ENCODE measurements around the gene CYSTM1.

Gene CYSTM1

GRCh38 chr5:140174465-140175366 is at the start of gene CYSTM1:
Gene CYSTM1, plus strand, starts transcription at chr5:140175188. Its CDS starts 19,278 bp downstream, at chr5:140194466.
- peak; percentile 89 for DNase-seq (ENCODE audit: low read depth, low spot score)

GRCh38 chr5:140125637-140126036 is 49.4 kb upstream of the CYSTM1 start, which contains the start of gene IGIP:
Gene IGIP, plus strand, starts transcription at chr5:140125937. Its CDS starts 2,540 bp downstream, at chr5:140128477.
- no peak for DNase-seq (ENCODE audit: low read depth, low spot score)

- DNase-seq (ENCODE audit: low read depth, low spot score) = no peak
Measured at GRCh38 chr5:140126315-140127012, 48.5 kb upstream of the CYSTM1 start.

GRCh38 chr5:140128376-140128775 is 46.6 kb upstream of the CYSTM1 start:
- no peak for DNase-seq (ENCODE audit: low read depth, low spot score)

- no peak for DNase-seq (ENCODE audit: low read depth, low spot score)
Measured at GRCh38 chr5:140130949-140131733, 43.8 kb upstream of the CYSTM1 start.

- DNase-seq (ENCODE audit: low read depth, low spot score) = no peak
Measured at GRCh38 chr5:140131967-140132409, 43.0 kb upstream of the CYSTM1 start.

- no peak for DNase-seq (ENCODE audit: low read depth, low spot score)
Measured at GRCh38 chr5:140133514-140134167, 41.3 kb upstream of the CYSTM1 start.

- no peak for DNase-seq (ENCODE audit: low read depth, low spot score)
Measured at GRCh38 chr5:140134277-140134935, 40.6 kb upstream of the CYSTM1 start.

- DNase-seq (ENCODE audit: low read depth, low spot score) = no peak
Measured at GRCh38 chr5:140135127-140135526, 39.9 kb upstream of the CYSTM1 start.

GRCh38 chr5:140136624-140137023 is 38.4 kb upstream of the CYSTM1 start:
- DNase-seq (ENCODE audit: low read depth, low spot score) = no peak

GRCh38 chr5:140140435-140140834 is 34.6 kb upstream of the CYSTM1 start:
- DNase-seq (ENCODE audit: low read depth, low spot score) = no peak

GRCh38 chr5:140141241-140141640 is 33.7 kb upstream of the CYSTM1 start:
- no peak for DNase-seq (ENCODE audit: low read depth, low spot score)

GRCh38 chr5:140142246-140142645 is 32.7 kb upstream of the CYSTM1 start:
- DNase-seq (ENCODE audit: low read depth, low spot score) = no peak

GRCh38 chr5:140142856-140143255 is 32.1 kb upstream of the CYSTM1 start:
- DNase-seq (ENCODE audit: low read depth, low spot score) = no peak

- no peak for DNase-seq (ENCODE audit: low read depth, low spot score)
Measured at GRCh38 chr5:140143521-140144258, 31.3 kb upstream of the CYSTM1 start.

- DNase-seq (ENCODE audit: low read depth, low spot score) = no peak
Measured at GRCh38 chr5:140145256-140145655, 29.7 kb upstream of the CYSTM1 start.

- DNase-seq (ENCODE audit: low read depth, low spot score) = no peak
Measured at GRCh38 chr5:140145818-140146522, 29.0 kb upstream of the CYSTM1 start.

GRCh38 chr5:140146523-140146842 is 28.5 kb upstream of the CYSTM1 start:
- DNase-seq (ENCODE audit: low read depth, low spot score) = no peak

GRCh38 chr5:140147460-140147859 is 27.5 kb upstream of the CYSTM1 start:
- no peak for DNase-seq (ENCODE audit: low read depth, low spot score)

GRCh38 chr5:140148508-140148907 is 26.5 kb upstream of the CYSTM1 start:
- no peak for DNase-seq (ENCODE audit: low read depth, low spot score)

Measured in activated CD4-positive, CD25-positive, alpha-beta regulatory T cell treated with anti-CD3 and anti-CD28 coated beads, Interleukin-2, amount 50 U/mL, for 16 hours (primary cell).